WI38 (cell line): Measurements from ENCODE around the gene SHISA3.

Source experiments
- H3K4me3 ChIP-seq: 2 replicates; pipeline ENCODE4 v1.5.1; 2011; ENCODE audit warnings: low read depth, mild to moderate bottlenecking, control low read depth, low read length
- TF ChIP-seq, protein P1 (sequence below): IDR thresholded peaks from 2 replicates; pipeline ENCODE4 v1.5.1; 2012; ENCODE audit warnings: low read depth, mild to moderate bottlenecking, control low read depth, low read length

SHISA3 gene

GRCh38 chr4:42360256-42360669 lies 37.0 kb upstream of the SHISA3 start:
- TF ChIP-seq, protein P1, sequence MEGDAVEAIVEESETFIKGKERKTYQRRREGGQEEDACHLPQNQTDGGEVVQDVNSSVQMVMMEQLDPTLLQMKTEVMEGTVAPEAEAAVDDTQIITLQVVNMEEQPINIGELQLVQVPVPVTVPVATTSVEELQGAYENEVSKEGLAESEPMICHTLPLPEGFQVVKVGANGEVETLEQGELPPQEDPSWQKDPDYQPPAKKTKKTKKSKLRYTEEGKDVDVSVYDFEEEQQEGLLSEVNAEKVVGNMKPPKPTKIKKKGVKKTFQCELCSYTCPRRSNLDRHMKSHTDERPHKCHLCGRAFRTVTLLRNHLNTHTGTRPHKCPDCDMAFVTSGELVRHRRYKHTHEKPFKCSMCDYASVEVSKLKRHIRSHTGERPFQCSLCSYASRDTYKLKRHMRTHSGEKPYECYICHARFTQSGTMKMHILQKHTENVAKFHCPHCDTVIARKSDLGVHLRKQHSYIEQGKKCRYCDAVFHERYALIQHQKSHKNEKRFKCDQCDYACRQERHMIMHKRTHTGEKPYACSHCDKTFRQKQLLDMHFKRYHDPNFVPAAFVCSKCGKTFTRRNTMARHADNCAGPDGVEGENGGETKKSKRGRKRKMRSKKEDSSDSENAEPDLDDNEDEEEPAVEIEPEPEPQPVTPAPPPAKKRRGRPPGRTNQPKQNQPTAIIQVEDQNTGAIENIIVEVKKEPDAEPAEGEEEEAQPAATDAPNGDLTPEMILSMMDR, result no peak
- peak overlapping the region; percentile 6; the same call in 1 of the 2 replicates for H3K4me3 ChIP-seq

- no peak overlapping the region for H3K4me3 ChIP-seq
- TF ChIP-seq, protein P1, result no peak
These were observed 35.8 kb upstream of the SHISA3 start for GRCh38 chr4:42361456-42361855.

DNA sequence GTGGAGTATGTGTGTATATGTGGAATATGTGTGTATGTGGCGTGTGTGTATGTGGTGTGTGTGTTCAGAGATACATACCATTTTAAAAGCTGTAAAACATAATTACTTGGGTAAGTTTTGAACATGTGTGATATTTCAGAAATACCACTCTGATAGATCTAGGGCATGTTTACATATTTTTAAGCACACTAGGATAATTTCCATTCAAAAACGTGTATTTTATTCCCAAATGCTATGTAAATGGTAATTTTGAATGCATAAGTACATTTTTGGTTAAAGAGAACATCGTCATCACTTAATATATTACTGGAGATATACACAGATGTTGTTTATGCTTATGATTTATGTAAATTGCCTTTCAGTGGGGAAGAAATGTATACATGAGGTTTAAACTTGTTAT lies 34.7 kb upstream of the SHISA3 start:
- TF ChIP-seq, protein P1, result no peak
- no peak overlapping the region for H3K4me3 ChIP-seq

GRCh38 chr4:42363614-42364013 lies 33.7 kb upstream of the SHISA3 start:
- TF ChIP-seq, protein P1, result no peak
- H3K4me3 ChIP-seq, result no peak overlapping the region

GRCh38 chr4:42364266-42365053 lies 32.8 kb upstream of the SHISA3 start:
- no peak overlapping the region for H3K4me3 ChIP-seq
- TF ChIP-seq, protein P1, result no peak

DNA sequence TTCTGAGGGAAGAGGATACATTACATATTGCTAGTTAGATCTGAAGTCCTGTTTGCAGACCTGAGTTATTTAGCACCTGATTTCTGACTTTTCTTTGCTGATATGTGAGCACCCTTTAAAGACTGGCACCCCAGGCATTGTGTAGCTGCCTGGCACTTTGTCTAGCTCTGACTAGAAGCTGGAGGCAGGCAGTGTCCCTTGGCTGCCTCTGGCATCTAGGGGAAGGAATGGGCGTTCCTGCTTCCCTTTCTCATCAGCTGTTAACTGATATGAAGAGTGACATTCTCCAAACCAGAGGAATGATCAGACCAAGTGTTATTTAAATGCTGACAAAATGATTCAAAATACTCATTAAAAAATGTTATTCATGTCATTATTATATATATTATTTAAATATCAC lies 30.3 kb upstream of the SHISA3 start:
- no peak overlapping the region for H3K4me3 ChIP-seq
- TF ChIP-seq, protein P1, result no peak

DNA sequence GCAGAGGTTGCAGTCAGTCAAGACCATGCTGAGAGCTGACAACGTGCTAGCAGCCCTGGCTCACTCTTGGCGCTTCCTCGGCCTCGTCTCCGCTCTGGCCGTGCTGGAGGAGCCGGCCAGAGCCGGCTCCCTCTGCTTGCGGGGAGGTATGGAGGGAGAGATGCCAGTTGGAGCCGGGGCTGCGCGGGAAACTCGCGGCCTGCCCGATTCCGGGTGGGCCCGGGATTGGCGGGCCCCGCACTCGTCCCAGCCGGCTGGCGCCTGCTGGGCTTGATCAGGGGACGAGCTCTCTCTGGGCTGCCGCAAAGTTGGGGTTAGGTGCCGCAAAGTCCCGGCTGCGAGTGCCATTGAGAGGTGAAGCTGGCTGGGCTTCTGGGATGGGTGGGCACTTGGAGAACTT lies 27.8 kb upstream of the SHISA3 start:
- no peak overlapping the region for H3K4me3 ChIP-seq
- TF ChIP-seq, protein P1, result no peak
